ENCODE data around the gene MAG. TPM values are rescaled to one million over a fixed set of nuclear protein-coding genes. Genes with fewer than 3 reads are reported as not detected.

MAG gene
- total RNA-seq, 1 experiment from 2014 or later: 0.17 TPM

DNA sequence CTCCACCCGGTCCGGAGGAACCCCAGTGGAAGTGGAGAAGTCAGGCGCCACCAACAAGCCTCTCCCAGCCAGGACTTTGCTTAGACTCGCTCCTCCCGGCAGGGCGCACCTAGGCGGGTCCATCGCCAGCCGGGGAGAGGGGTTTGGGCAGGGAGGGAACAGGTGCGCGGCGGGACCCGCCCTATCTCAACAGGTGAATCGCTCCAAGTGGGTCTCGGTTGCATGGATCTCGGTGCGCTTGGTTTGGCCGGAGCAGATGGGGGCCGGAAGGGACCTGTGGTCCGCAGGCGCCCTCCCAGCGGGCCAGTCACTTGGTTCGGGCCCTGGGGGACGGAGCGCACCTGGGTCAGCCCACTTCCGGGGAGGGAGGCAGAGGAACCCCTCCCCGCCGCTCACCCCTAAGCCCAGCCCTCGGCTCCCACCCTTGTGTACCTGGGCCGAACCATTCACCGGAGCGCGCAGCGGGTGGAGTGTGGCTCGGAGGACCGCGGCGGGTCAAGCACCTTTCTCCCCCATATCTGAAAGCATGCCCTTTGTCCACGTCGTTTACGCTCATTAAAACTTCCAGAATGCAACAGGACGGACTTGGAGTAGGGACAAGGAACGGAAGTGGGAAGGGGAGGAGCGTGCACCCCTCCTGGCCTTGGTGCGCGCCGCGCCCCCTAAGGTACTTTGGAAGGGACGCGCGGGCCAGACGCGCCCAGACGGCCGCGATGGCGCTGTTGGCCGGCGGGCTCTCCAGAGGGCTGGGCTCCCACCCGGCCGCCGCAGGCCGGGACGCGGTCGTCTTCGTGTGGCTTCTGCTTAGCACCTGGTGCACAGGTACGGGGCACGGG is 43.4 kb upstream of the MAG start, which contains the start of gene LSR (continued):
- no peak for TF ChIP-seq CBX3 (IDR thresholded peaks at IDR 0.05; ENCODE audit: low read depth)
- TF ChIP-seq, protein P1, sequence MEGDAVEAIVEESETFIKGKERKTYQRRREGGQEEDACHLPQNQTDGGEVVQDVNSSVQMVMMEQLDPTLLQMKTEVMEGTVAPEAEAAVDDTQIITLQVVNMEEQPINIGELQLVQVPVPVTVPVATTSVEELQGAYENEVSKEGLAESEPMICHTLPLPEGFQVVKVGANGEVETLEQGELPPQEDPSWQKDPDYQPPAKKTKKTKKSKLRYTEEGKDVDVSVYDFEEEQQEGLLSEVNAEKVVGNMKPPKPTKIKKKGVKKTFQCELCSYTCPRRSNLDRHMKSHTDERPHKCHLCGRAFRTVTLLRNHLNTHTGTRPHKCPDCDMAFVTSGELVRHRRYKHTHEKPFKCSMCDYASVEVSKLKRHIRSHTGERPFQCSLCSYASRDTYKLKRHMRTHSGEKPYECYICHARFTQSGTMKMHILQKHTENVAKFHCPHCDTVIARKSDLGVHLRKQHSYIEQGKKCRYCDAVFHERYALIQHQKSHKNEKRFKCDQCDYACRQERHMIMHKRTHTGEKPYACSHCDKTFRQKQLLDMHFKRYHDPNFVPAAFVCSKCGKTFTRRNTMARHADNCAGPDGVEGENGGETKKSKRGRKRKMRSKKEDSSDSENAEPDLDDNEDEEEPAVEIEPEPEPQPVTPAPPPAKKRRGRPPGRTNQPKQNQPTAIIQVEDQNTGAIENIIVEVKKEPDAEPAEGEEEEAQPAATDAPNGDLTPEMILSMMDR (IDR thresholded peaks at IDR 0.05 in 2 of 3, conservative IDR thresholded peaks at IDR 0.05 in 1 of 3; ENCODE audit: borderline replicate concordance in 1 of 3, insufficient read depth in 1 of 3, low read depth in 2 of 3, low read length in 2 of 3): no peak
- peak; percentile 99 for TF ChIP-seq POLR2A (IDR thresholded peaks at IDR 0.05; ENCODE audit: borderline replicate concordance, extremely low read depth, insufficient read depth, insufficient read length)
- peak; percentile 94 for TF ChIP-seq SIN3A (IDR thresholded peaks at IDR 0.05; ENCODE audit: low read depth)
- TF ChIP-seq EZH2 (IDR thresholded peaks at IDR 0.05): no peak
- peak; percentile 85 for TF ChIP-seq YY1 (IDR thresholded peaks at IDR 0.05; ENCODE audit: extremely low read depth, insufficient replicate concordance, low read depth, low read length)

DNA sequence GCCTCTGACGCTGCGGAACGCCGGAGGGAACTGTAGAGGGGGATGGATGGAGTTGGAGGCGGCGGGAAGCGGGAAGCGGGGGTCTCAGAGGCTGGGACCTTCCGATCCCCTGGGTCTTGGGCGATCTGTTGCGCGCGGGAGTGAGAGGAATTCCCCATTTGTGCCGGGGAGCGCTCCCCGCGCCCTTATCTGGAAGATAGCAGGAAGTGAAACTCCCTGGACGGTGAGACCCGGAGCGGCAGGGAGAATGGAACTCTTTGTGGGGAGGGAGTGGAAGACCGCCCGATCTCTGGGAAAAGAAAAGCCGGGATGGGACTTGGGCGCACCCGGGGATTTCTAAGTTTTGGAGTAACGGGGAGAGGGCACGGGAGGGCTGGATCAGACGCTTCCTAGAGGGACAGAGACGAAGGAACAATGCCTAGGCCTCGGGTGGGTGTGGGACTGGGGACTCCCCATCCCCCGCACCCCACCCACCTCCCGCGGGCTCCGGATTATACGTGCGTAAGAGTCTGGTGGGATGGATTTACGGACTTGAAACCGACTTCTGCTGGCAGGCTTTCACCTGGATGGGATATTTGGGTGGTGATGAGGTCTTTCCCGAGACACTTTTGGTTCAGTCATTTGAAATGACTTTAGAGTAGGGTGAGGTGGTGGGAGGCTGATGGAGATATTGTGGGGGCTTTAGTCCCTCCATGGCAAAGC is 42.7 kb upstream of the MAG start:
- Histone ChIP-seq H3K4me1 (ENCODE audit: control insufficient read depth in 1 of 2, insufficient read depth in 2 of 2, low read length in 2 of 2) (peaks cover 10 to 26% of the 10 kb centered on the region in 2 experiments), H3K36me3 (ENCODE audit: control insufficient read depth in 1 of 2, insufficient read depth in 2 of 2, low read length in 2 of 2) (peaks cover 17 to 26% of the 10 kb centered on the region in 2 experiments), H3K79me2 (ENCODE audit: insufficient read depth, low read length) (peaks cover 51% of the 10 kb centered on the region), H3K27ac (ENCODE audit: low read depth, low read length) (peak overlapping the region; percentile 98), H3K9me2 (ENCODE audit: insufficient read depth) (no peaks in the 10 kb centered on the region), H2AFZ (ENCODE audit: low read depth, low read length, poor library complexity, severe bottlenecking) (no peak overlapping the region), H3K4me2 (ENCODE audit: low read length) (peak overlapping the region; percentile 93), H4K20me1 (ENCODE audit: insufficient read depth) (peaks cover 4% of the 10 kb centered on the region; the same call in 1 of the 2 replicates), H3K27me3 (ENCODE audit: insufficient read depth, low read length) (no peaks in the 10 kb centered on the region), H3K9ac (ENCODE audit: low read length) (peak overlapping the region; percentile 93), H3K9me3 (ENCODE audit: control insufficient read depth in 1 of 2, insufficient read depth in 1 of 2, low read depth in 1 of 2, low read length in 2 of 2) (0 out of 4 replicates have a peak, but pooled peaks cover 0 to 3% of the 10 kb centered on the region in 2 experiments), H3K4me3 (replicated peaks in 1 of 2; ENCODE audit: low read depth in 1 of 2, low read length in 2 of 2) (peak overlapping the region; percentile 98 to 99)
- RAD21 ChIA-PET (ENCODE audit: low non-redundant PET in 1 of 2, low total read pairs in 2 of 2, uncharacterized antibody in 2 of 2, unreplicated experiment in 2 of 2): no interaction called here
- DNase-seq (ENCODE audit: low read depth, low spot score) (no peak), ATAC-seq (no peak)
- no peak for TF ChIP-seq EZH2phosphoT487 (IDR thresholded peaks at IDR 0.05; ENCODE audit: borderline replicate concordance)
- TF ChIP-seq ZFX (IDR thresholded peaks at IDR 0.05): peak; percentile 63; the same call in 1 of the 2 replicates
- TF ChIP-seq, protein P2, sequence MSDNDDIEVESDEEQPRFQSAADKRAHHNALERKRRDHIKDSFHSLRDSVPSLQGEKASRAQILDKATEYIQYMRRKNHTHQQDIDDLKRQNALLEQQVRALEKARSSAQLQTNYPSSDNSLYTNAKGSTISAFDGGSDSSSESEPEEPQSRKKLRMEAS (IDR thresholded peaks at IDR 0.05): no peak
- POLR2A ChIA-PET: no interaction called here
- BruUV-seq (replicated peaks): no TSS peak
- CTCF ChIA-PET: no interaction called here
- intact Hi-C loops (cut with micrococcal nuclease): loop anchor here (5.0 kb wide), 2 partner anchors 87 to 182 kb away; no protein-coding TSS in a partner anchor

Data from HCT116 (cell line).